Measurements from ENCODE around the gene ROBO1.

GRCh38 chr3:79767194-79767904 is 449 bp downstream of the ROBO1 start:
- TF ChIP-seq CTCF (IDR thresholded peaks at IDR 0.05) (no peak), POLR2AphosphoS5 (IDR thresholded peaks at IDR 0.05) (no peak), POLR2A (IDR thresholded peaks at IDR 0.05) (no peak)
